HepG2 (cell line): ENCODE data around the gene CSNK2B. TPM values are rescaled to one million over a fixed set of nuclear protein-coding genes. Genes with fewer than 3 reads are reported as not detected.
A peak's percentile ranks its signal among the peaks of the same experiment; 100 is the strongest.

ENCODE experiments used
- ASH2L ChIP-seq: fragments of 300-600, 200-600 bp; sonication (generic); IDR thresholded peaks from 2 replicates; pipeline ENCODE4 v1.7.0; 2017; ENCODE audit warnings: low read depth, mild to moderate bottlenecking, moderate library complexity, mixed read lengths, low read length; ENCODE audit not compliant: insufficient read length
- ATAD3A ChIP-seq: sonication (generic); formaldehyde crosslinking; IDR thresholded peaks from 2 replicates; pipeline ENCODE4 v1.4.0; 2020; ENCODE audit warnings: missing genetic modification reagents
- CAMTA2 ChIP-seq: sonication (generic); formaldehyde crosslinking; IDR thresholded peaks from 2 replicates; pipeline ENCODE4 v1.4.0; 2020; ENCODE audit warnings: mild to moderate bottlenecking, missing genetic modification reagents, borderline replicate concordance
- HNF1B ChIP-seq: sonication (generic); formaldehyde crosslinking; IDR thresholded peaks from 2 replicates; pipeline ENCODE4 v1.5.1; 2020; ENCODE audit warnings: mild to moderate bottlenecking, moderate library complexity, missing genetic modification reagents
- MTF1 ChIP-seq: sonication (generic); formaldehyde crosslinking; IDR thresholded peaks from 2 replicates; pipeline ENCODE4 v1.5.0; 2020; ENCODE audit warnings: missing genetic modification reagents
- REPIN1 ChIP-seq: sonication (generic); formaldehyde crosslinking; IDR thresholded peaks from 2 replicates; pipeline ENCODE4 v1.8.0; 2022; ENCODE audit warnings: missing genetic modification reagents, low read depth, mild to moderate bottlenecking, borderline replicate concordance
- SRSF9 ChIP-seq: fragments of 200-400 bp; formaldehyde crosslinking; IDR thresholded peaks from 2 replicates; pipeline ENCODE4 v1.6.1; 2018; ENCODE audit warnings: borderline replicate concordance, mild to moderate bottlenecking, low read depth, low read length; ENCODE audit not compliant: insufficient read depth, poor library complexity, severe bottlenecking
- ZFP82 ChIP-seq: sonication (generic); formaldehyde crosslinking; IDR thresholded peaks from 2 replicates; pipeline ENCODE4 v1.5.1; 2020; ENCODE audit warnings: mild to moderate bottlenecking, missing genetic modification reagents, borderline replicate concordance
- ZNF577 ChIP-seq: sonication (generic); formaldehyde crosslinking; IDR thresholded peaks from 2 replicates; pipeline ENCODE4 v1.4.0; 2020; ENCODE audit warnings: mild to moderate bottlenecking, low read depth, missing genetic modification reagents, borderline replicate concordance
- ZNF605 ChIP-seq: sonication (generic); formaldehyde crosslinking; IDR thresholded peaks from 2 replicates; pipeline ENCODE4 v1.8.0; 2022; ENCODE audit warnings: mild to moderate bottlenecking, missing genetic modification reagents
- ZNF713 ChIP-seq: sonication (generic); formaldehyde crosslinking; IDR thresholded peaks from 2 replicates; pipeline ENCODE4 v1.4.0; 2020; ENCODE audit warnings: mild to moderate bottlenecking, missing genetic modification reagents
- polyA plus RNA-seq, 8 experiments: library from polyadenylated mRNA; depleted of rRNA in 3 of 8; stranded (reverse) in 7 of 8; unstranded in 1 of 8; fragments of >200 nt; fragmentation: Illumina TruSeq in 4 of 8; extraction: Trizol in 4 of 8; gene quantifications; 2 replicates each; pipeline versions ENCODE4 v1.2.1 to v1.2.3, GENCODE V29; 2011 to 2016; ENCODE audit warnings: low read depth in 4 of 8, missing spikeins in 1 of 8, mixed read lengths in 1 of 8; ENCODE audit not compliant: insufficient read depth in 1 of 8
- total RNA-seq, 5 experiments: library from RNA; depleted of rRNA; stranded (reverse); fragments of >200 nt; fragmentation: Illumina TruSeq; extraction: Trizol; gene quantifications; 2 replicates each; pipeline ENCODE4 v1.2.3, GENCODE V29; 2016; ENCODE audit warnings: low read depth in 1 of 5
- TF ChIP-seq, protein P1 (sequence below): sonication (generic); formaldehyde crosslinking; IDR thresholded peaks from 2 replicates; pipeline ENCODE4 v1.5.1; 2020; ENCODE audit warnings: mild to moderate bottlenecking, missing genetic modification reagents, borderline replicate concordance
- TF ChIP-seq, protein P2 (sequence below): sonication (generic); formaldehyde crosslinking; IDR thresholded peaks from 2 replicates; pipeline ENCODE4 v1.8.0; 2022; ENCODE audit warnings: missing genetic modification reagents, mild to moderate bottlenecking, inconsistent platforms, borderline replicate concordance
- TF ChIP-seq, protein P3 (sequence below): sonication (generic); formaldehyde crosslinking; IDR thresholded peaks from 2 replicates; pipeline ENCODE4 v1.5.0; 2020; ENCODE audit warnings: mild to moderate bottlenecking, missing genetic modification reagents, borderline replicate concordance
- TF ChIP-seq, protein P4 (sequence below): sonication (generic); formaldehyde crosslinking; IDR thresholded peaks from 2 replicates; pipeline ENCODE4 v1.5.1; 2020; ENCODE audit warnings: missing genetic modification reagents, mild to moderate bottlenecking, borderline replicate concordance

Gene CSNK2B
- total and polyA plus RNA-seq, 2 of the 13 experiments (the other 11 are each of a cell fraction or from before 2014, with no cell fraction given): 111 to 296 TPM

- TF ChIP-seq SRSF9 (no peak), MTF1 (CRISPR knock-in tag) (no peak), ZNF577 (CRISPR knock-in tag) (peak; percentile 77; the same call in 1 of the 2 replicates), CAMTA2 (CRISPR knock-in tag) (peak; percentile 87; the same call in 1 of the 2 replicates), ZNF713 (CRISPR knock-in tag) (0 out of 2 replicates have a peak, but pooled peaks have one; percentile 32), ZNF605 (CRISPR knock-in tag) (peak; percentile 27; the same call in 1 of the 2 replicates), REPIN1 (CRISPR knock-in tag) (peak; percentile 12), ATAD3A (CRISPR knock-in tag) (no peak), ZFP82 (CRISPR knock-in tag) (peak; percentile 56; the same call in 1 of the 2 replicates), HNF1B (CRISPR knock-in tag) (peak; percentile 62), ASH2L (peak; percentile 80)
- TF ChIP-seq, protein P1, sequence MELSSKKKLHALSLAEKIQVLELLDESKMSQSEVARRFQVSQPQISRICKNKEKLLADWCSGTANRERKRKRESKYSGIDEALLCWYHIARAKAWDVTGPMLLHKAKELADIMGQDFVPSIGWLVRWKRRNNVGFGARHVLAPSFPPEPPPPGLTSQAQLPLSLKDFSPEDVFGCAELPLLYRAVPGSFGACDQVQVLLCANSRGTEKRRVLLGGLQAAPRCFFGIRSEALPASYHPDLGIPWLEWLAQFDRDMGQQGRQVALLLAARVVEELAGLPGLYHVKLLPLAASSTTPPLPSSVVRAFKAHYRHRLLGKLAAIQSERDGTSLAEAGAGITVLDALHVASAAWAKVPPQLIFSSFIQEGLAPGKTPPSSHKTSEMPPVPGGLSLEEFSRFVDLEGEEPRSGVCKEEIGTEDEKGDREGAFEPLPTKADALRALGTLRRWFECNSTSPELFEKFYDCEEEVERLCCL: no peak; the same call in 1 of the 2 replicates
- TF ChIP-seq, protein P2, sequence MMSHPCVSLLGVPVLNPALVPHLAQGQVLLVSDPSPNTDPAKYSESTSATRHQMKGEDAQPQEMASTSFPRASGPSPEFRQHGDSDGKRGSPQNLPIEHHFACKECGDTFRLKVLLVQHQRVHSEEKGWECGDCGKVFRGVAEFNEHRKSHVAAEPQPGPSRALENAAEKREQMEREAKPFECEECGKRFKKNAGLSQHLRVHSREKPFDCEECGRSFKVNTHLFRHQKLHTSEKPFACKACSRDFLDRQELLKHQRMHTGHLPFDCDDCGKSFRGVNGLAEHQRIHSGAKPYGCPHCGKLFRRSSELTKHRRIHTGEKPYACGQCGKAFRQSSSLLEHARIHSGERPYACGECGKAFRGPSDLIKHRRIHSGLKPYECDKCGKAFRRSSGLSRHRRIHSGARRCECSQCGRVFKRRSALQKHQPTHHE: no peak
- TF ChIP-seq, protein P3, sequence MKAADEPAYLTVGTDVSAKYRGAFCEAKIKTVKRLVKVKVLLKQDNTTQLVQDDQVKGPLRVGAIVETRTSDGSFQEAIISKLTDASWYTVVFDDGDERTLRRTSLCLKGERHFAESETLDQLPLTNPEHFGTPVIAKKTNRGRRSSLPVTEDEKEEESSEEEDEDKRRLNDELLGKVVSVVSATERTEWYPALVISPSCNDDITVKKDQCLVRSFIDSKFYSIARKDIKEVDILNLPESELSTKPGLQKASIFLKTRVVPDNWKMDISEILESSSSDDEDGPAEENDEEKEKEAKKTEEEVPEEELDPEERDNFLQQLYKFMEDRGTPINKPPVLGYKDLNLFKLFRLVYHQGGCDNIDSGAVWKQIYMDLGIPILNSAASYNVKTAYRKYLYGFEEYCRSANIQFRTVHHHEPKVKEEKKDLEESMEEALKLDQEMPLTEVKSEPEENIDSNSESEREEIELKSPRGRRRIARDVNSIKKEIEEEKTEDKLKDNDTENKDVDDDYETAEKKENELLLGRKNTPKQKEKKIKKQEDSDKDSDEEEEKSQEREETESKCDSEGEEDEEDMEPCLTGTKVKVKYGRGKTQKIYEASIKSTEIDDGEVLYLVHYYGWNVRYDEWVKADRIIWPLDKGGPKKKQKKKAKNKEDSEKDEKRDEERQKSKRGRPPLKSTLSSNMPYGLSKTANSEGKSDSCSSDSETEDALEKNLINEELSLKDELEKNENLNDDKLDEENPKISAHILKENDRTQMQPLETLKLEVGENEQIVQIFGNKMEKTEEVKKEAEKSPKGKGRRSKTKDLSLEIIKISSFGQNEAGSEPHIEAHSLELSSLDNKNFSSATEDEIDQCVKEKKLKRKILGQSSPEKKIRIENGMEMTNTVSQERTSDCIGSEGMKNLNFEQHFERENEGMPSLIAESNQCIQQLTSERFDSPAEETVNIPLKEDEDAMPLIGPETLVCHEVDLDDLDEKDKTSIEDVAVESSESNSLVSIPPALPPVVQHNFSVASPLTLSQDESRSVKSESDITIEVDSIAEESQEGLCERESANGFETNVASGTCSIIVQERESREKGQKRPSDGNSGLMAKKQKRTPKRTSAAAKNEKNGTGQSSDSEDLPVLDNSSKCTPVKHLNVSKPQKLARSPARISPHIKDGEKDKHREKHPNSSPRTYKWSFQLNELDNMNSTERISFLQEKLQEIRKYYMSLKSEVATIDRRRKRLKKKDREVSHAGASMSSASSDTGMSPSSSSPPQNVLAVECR (CRISPR knock-in tag): peak; percentile 82; the same call in 1 of the 2 replicates
- TF ChIP-seq, protein P4, sequence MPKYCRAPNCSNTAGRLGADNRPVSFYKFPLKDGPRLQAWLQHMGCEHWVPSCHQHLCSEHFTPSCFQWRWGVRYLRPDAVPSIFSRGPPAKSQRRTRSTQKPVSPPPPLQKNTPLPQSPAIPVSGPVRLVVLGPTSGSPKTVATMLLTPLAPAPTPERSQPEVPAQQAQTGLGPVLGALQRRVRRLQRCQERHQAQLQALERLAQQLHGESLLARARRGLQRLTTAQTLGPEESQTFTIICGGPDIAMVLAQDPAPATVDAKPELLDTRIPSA (CRISPR knock-in tag): peak; percentile 55; the same call in 1 of the 2 replicates
Observed at GRCh38 chr6:31620586-31621319, 45.1 kb upstream of the CSNK2B start, which contains the start of gene PRRC2A (continued).
